RWPE2 (cell line): ENCODE data around the gene JPT1.
A peak's percentile ranks its signal among the peaks of the same experiment; 100 is the strongest.
"Not testable (repeated sequence)": the region's sequence is repeated elsewhere in the genome, so short reads cannot be mapped to it uniquely, and the experiment has no call there.

Experiments
- ATAC-seq: fragments of 200-7000 bp; cut with Tn5 transposase; 3 replicates; pipeline ENCODE4 v1.9.1; 2021; ENCODE audit warnings: low read depth
- DNase-seq: peaks from one replicate; pipeline ENCODE4 v3.0.0-alpha.2; 2020; ENCODE audit warnings: low spot score
- H3K27ac ChIP-seq: fragments of 450-650 bp; 2 replicates; pipeline ENCODE4 v1.5.1; 2017; ENCODE audit warnings: mild to moderate bottlenecking; ENCODE audit not compliant: poor library complexity, severe bottlenecking
- H3K27me3 ChIP-seq: fragments of 250-450 bp; sonication (Bioruptor Pico); 2 replicates; pipeline ENCODE4 v1.5.1; 2021; ENCODE audit warnings: mild to moderate bottlenecking, moderate library complexity; ENCODE audit not compliant: insufficient read depth, poor library complexity, severe bottlenecking
- H3K36me3 ChIP-seq: fragments of 250-450 bp; sonication (Bioruptor Pico); 2 replicates; pipeline ENCODE4 v1.5.1; 2020; ENCODE audit warnings: low read depth, mild to moderate bottlenecking, moderate library complexity
- H3K4me1 ChIP-seq: fragments of 250-450 bp; sonication (Bioruptor Pico); 2 replicates; pipeline ENCODE4 v1.5.1; 2021; ENCODE audit warnings: mild to moderate bottlenecking, moderate library complexity; ENCODE audit not compliant: insufficient read depth, poor library complexity, severe bottlenecking
- H3K4me3 ChIP-seq: fragments of 250-450 bp; sonication (Bioruptor Pico); 2 replicates; pipeline ENCODE4 v1.5.1; 2021; ENCODE audit warnings: mild to moderate bottlenecking, moderate library complexity; ENCODE audit not compliant: severe bottlenecking
- H3K9me3 ChIP-seq: fragments of 250-450 bp; sonication (Bioruptor Pico); 2 replicates; pipeline ENCODE4 v1.5.1; 2021; ENCODE audit warnings: mild to moderate bottlenecking, moderate library complexity; ENCODE audit not compliant: severe bottlenecking
- TF ChIP-seq, protein P1 (sequence below): fragments of 450-650 bp; IDR thresholded peaks from one replicate; pipeline ENCODE4 v1.5.1; 2017; ENCODE audit warnings: mild to moderate bottlenecking, moderate library complexity; ENCODE audit not compliant: poor library complexity, severe bottlenecking

The JPT1 gene

DNA sequence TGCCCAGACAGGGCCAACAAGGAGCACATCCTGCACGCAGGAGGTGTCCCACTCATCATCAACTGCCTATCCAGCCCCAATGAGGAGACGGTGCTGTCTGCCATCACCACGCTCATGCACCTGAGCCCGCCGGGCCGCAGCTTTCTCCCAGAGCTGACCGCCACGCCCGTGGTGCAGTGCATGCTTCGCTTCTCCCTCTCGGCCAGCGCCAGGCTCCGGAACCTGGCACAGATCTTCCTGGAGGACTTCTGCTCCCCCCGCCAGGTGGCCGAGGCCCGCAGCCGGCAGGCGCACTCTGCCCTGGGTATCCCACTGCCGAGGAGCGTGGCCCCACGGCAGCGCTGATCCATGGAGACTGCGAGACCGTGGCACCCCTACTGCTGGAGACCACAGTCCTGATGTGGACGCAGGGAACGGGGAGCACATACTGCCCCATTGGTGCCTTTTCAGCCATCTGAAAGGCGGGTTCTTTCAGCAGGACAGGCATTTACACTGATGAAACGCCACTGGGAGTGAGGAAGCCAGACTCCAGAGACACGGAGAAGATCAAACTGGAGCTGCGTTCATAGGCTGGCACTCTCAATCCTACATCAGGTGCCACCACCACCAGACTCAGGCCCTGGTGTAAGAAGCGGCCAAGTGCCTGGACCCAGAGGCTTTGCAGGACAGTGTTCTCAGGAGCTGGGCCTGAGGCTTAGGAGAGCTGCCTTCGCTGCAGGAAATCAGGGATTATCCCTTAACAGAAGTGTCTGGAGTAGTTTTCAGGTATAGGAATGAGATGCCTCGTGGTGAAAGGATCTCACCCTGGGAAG lies 25.4 kb downstream of the JPT1 start:
- TF ChIP-seq, protein P1, sequence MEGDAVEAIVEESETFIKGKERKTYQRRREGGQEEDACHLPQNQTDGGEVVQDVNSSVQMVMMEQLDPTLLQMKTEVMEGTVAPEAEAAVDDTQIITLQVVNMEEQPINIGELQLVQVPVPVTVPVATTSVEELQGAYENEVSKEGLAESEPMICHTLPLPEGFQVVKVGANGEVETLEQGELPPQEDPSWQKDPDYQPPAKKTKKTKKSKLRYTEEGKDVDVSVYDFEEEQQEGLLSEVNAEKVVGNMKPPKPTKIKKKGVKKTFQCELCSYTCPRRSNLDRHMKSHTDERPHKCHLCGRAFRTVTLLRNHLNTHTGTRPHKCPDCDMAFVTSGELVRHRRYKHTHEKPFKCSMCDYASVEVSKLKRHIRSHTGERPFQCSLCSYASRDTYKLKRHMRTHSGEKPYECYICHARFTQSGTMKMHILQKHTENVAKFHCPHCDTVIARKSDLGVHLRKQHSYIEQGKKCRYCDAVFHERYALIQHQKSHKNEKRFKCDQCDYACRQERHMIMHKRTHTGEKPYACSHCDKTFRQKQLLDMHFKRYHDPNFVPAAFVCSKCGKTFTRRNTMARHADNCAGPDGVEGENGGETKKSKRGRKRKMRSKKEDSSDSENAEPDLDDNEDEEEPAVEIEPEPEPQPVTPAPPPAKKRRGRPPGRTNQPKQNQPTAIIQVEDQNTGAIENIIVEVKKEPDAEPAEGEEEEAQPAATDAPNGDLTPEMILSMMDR = no peak
- Histone ChIP-seq H3K4me3 (no peak overlapping the region), H3K9me3 (no peaks in the 10 kb centered on the region), H3K27me3 (no peaks in the 10 kb centered on the region), H3K36me3 (peaks cover 21% of the 10 kb centered on the region), H3K4me1 (peaks cover 28% of the 10 kb centered on the region), H3K27ac (peak overlapping the region; percentile 87)
- ATAC-seq (no peak), DNase-seq (no peak)

DNA sequence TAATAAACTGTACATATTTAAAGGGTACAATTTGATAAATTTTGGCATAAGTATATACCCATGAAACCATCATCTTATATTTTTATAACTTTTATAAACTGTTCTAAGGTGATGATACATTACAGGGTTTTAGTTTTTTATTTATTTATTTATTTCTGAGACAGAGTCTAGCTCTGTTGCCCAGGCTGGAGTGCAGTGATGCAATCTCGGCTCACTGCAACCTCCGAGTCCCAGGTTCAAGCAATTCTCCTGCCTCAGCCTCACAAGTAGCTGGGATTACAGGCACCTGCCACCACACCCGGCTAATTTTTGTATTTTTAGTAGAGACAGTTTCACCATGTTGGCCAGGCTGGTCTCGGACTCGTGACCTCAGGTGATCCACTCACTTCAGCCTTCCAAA lies 26.4 kb downstream of the JPT1 start:
- H3K9me3 ChIP-seq, H3K4me3 ChIP-seq, DNase-seq, ATAC-seq, H3K27me3 ChIP-seq: not testable (repeated sequence)
- H3K4me1 ChIP-seq = peaks cover 33% of the 10 kb centered on the region
- peaks cover 21% of the 10 kb centered on the region for H3K36me3 ChIP-seq
- peak overlapping the region; percentile 87 for H3K27ac ChIP-seq

DNA sequence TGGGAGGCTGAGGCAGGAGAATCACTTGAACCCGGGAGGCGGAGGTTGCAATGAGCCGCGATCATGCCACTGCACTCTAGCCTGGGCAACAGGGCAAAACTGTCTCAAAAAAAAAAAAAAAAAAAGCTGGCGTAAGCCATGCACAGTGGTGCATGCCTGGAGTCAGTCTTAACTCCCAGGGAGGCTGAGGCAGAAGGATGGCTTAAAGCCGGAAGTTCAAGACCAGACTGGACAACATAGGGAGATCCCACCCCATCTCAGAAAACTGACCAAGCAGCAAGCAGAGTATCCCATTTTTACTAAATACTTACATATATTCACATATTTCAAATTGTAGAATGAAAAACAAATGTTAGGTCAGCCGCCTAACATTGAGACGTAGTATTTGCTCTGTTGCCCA lies 27.4 kb downstream of the JPT1 start:
- Histone ChIP-seq H3K27me3 (no peaks in the 10 kb centered on the region), H3K4me3 (no peak overlapping the region), H3K36me3 (peaks cover 15% of the 10 kb centered on the region), H3K4me1 (peaks cover 29% of the 10 kb centered on the region), H3K27ac (peak overlapping the region; percentile 87), H3K9me3 (no peaks in the 10 kb centered on the region)
- no peak for ATAC-seq
- no peak for DNase-seq
- TF ChIP-seq, protein P1 = no peak

DNA sequence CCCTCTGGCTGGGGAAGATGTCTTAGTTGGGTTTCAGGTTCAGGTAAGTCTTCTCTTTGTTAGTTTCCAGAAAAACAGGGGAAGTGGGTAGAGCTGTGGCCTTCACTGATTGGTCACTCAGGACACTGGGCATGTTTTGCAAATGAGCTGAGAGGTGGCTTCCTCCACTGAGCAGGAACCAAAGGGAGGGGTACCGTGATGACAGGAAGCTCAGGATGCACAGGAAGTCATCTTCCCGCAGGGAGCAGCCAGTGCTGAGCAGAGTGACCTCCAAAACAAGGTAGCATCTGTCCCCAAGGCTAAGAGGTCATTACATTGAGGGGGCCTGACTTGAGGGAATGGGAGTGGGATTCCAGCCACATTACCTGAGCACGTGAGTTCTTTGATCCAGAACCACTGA lies 28.3 kb downstream of the JPT1 start:
- no peak overlapping the region for H3K4me3 ChIP-seq
- DNase-seq (no peak), ATAC-seq (no peak)
- H3K4me1 ChIP-seq = peaks cover 29% of the 10 kb centered on the region
- peaks cover 15% of the 10 kb centered on the region for H3K36me3 ChIP-seq
- peak overlapping the region; percentile 97 for H3K27ac ChIP-seq
- TF ChIP-seq, protein P1 = no peak
- no peaks in the 10 kb centered on the region for H3K27me3 ChIP-seq
- H3K9me3 ChIP-seq = no peaks in the 10 kb centered on the region

DNA sequence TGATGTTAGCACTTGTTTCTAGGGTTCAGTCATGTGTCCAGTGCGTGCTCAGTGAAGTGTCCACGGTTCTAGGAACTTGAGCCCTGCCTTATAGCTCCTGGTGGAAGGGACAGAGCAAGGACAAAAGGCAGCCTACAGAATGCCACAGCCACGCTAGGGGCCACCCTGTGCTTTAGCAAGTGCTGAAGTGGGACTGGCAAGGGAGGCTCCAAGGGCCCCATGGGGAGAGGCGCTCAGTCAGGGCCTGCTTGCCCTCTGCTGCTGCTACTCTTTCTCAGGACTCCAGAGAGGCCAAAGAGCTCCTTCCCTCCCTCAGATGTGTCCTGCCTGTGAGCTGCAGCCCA lies 29.5 kb downstream of the JPT1 start:
- DNase-seq = no peak
- H3K9me3 ChIP-seq = no peaks in the 10 kb centered on the region
- H3K4me3 ChIP-seq = no peak overlapping the region
- peak overlapping the region; percentile 97 for H3K27ac ChIP-seq
- H3K27me3 ChIP-seq = no peaks in the 10 kb centered on the region
- TF ChIP-seq, protein P1 = no peak
- peaks cover 29% of the 10 kb centered on the region for H3K4me1 ChIP-seq
- no peak for ATAC-seq
- H3K36me3 ChIP-seq = peaks cover 6% of the 10 kb centered on the region
